HG03045 (cell line): ENCODE data around the gene CLEC18A.
"Not testable (repeated sequence)": the region's sequence is repeated elsewhere in the genome, so short reads cannot be mapped to it uniquely, and the experiment has no call there.

Source experiments
- ATAC-seq: cut with Tn5 transposase; IDR thresholded peaks from one replicate; pipeline ENCODE4 v1.9.1; 2021; ENCODE audit warnings: mild to moderate bottlenecking, moderate library complexity; ENCODE audit not compliant: unreplicated experiment

Gene CLEC18A

DNA sequence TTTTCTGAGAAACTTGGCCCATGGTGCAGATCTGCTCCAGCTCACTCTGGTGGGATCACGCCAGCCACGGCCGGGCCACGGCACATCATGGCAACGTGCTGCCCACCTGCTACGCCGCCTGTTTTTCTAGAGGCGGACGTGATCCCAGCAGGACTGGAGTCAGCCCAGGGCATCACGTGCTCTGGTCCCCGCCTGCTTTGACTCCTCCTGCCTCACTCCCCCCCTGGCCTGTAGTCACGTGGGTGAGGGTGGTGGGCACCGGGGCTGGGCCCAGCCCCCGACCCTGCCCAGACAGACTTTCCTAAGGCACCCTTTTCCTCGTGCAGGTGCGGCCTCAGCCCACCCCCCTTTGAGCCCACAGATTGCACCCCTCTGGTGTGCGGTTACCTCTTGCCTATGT is 723 bp upstream of the CLEC18A start:
- not testable (repeated sequence) for ATAC-seq

DNA sequence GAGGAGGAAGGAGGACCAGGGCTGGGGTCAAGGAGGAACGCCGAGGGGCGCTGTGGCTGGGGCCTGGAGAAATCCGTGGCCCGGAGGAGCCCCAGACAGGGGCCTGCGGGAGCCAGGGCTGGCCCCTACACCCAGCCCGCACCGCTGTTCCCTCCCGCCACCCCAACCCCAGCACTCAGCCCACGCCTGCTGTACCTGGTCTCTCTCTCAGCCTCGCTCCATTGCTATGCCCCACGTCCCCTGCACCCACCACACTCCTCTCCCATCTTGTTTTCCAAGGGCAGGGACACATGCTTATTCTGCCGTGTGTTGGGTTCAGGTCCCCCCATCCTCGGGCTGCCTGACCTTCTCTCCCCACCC is 518 bp downstream of the CLEC18A start:
- not testable (repeated sequence) for ATAC-seq

DNA sequence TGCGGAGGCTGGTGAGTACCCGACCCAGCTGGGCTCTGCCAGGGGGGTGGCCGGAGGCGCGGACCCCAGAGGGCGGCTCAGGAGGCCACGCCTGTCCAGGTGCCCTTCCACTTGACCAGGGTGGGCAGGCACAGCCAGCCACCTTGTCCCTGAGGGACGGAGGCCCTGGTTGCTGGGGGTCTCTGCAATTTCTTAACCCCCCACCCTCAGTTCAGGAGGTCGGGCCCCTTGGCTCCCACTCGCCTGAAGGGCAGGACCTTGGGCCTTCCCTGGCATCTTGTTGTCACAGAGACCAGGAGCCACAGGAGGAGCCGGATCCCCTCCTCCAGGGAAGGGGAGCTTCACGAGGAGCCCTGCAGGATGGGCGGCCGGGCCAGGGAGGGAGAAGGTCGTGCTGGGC is 982 bp downstream of the CLEC18A start:
- not testable (repeated sequence) for ATAC-seq

- not testable (repeated sequence) for ATAC-seq
Measured at GRCh38 chr16:69952572-69953355, 1.6 kb downstream of the CLEC18A start.

GRCh38 chr16:69954241-69954640 is 3.1 kb downstream of the CLEC18A start:
- ATAC-seq = not testable (repeated sequence)

DNA sequence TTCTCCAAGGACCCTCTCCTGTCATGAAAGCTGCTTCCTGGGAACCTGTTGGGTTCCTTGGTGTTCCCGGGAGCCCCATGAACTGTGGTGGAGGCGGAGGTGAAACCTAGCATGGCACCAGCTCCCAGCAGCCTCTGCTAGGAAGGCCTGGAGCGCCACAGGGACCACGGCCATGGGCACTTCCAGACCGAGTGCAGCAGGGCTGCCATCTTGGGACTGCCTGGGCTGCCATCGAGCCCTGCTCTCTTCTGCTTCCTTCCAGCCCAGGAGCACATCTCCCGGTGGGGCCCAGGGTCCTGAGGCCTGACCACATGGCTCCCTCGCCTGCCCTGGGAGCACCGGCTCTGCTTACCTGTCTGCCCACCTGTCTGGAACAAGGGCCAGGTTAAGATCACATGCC is 12.2 kb downstream of the CLEC18A start:
- ATAC-seq = not testable (repeated sequence)

GRCh38 chr16:69964960-69965660 is 14.0 kb downstream of the CLEC18A start:
- ATAC-seq = not testable (repeated sequence)

GRCh38 chr16:69965661-69966054 is 14.5 kb downstream of the CLEC18A start:
- ATAC-seq = not testable (repeated sequence)

DNA sequence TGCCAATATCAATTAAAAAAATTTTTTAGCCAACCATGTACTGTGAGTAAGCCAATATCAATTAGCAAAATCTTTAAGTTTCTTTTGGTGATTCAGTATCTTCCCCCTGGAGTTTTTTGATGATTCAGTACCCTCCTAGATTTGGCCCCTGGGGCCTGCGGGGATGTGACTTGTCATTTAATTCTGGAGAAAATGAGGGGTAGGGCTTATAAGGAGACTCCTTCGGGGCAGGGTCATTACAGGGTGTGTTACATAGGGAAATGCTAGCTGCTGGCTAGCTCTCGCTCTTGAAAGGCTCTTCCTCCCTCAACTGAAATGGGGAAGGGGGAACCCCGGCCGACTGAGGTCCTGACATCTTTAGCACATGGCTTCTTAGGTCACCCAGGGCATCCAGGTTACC is 16.6 kb downstream of the CLEC18A start:
- not testable (repeated sequence) for ATAC-seq

DNA sequence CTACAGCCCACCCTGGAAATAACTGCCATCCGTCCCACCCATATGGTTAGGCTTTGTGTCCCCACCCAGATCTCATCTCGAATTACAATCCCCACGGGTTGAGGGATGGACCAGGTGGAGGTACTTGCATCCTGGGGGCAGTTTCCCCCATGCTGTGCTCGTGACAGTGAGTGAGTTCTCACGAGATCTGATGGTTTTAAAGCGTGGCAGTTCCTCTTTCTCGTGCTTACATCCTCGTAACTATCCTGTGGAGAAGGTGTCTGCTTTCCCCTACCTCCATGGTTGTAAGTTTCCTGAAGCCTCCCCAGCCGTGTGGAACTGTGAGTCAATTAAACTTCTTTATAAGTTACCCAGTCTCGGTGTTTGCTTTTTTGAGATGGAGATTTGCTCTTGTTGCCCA is 17.0 kb downstream of the CLEC18A start:
- ATAC-seq = not testable (repeated sequence)

- ATAC-seq = not testable (repeated sequence)
Measured at GRCh38 chr16:69969657-69970056, 18.5 kb downstream of the CLEC18A start.

GRCh38 chr16:69972120-69972519 is 21.0 kb downstream of the CLEC18A start:
- ATAC-seq = not testable (repeated sequence)

DNA sequence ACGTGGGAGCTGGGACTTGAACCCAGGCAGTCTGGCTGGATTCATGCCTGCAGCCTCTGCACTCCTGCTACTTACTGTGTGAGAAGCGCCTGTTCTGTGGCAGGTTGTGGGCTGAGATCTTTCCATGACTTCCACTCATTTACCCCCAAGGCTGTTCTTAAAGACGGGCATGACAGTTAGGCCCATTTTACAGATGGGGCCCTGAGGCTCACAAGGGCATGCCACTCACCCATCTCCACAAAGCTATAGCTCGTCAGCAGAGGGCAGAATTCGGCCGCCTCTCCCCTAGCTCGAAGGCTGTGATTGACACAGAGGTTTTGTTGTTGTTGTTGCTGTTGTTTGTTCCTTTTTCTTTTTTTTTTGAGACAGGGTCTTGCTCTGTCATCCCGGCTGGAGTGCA is 21.8 kb downstream of the CLEC18A start:
- ATAC-seq = not testable (repeated sequence)

DNA sequence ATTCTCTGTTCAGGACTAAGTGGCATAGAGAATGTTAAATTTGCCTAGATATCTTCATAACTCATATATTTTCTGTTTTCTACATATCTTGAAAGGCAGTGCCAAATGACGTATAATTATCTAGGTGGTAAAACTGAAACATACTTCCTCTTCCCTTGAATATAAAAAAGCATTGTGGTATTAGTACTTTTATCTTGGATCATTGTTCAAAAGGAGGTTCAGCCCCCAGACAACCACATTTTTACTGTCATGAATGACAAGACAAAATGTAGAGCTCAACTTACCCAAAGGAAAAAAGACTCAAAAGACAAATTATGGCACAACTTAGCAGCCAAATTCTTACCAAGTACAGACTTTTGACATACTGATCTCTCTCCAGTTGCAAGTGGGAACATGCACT is 34.1 kb downstream of the CLEC18A start:
- ATAC-seq = not testable (repeated sequence)

DNA sequence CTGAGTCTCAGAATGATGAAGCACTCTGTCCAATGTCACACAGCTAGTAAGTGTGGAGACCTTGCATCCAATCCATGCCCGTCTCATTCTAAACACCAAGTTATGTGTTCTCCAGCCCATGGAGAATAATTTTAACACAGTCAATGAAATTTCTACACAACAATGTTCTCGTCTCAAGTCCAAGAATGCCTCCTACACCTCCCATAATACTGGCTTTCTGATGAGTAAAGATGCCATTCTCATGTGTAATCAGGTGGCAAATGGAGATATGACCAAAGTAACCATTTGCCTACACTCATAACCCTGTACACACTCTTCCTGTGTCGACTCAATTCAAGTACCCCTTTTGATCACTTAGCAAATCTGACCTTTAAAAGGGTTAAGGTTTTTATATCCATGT is 46.8 kb downstream of the CLEC18A start:
- not testable (repeated sequence) for ATAC-seq

DNA sequence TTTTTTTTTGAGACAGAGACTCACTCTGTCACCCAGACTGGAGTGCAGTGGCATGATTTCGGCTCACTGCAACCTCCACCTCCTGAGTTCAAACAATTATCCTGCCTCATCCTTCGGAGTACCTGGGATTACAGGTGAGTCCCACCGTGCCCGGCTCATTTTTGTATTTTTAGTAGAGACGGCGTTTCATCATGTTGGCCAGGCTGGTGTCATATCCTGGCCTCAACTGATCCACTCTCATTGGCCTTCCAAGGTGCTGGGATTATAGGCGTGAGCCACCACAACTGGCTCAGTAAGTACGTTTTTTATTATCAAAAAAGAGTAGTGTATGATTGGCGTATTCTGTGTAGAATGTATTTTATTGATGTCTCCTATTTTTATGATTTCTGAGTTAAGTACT is 48.7 kb downstream of the CLEC18A start:
- ATAC-seq = not testable (repeated sequence)

- not testable (repeated sequence) for ATAC-seq
Measured at GRCh38 chr16:70003511-70003910, 52.4 kb downstream of the CLEC18A start.

DNA sequence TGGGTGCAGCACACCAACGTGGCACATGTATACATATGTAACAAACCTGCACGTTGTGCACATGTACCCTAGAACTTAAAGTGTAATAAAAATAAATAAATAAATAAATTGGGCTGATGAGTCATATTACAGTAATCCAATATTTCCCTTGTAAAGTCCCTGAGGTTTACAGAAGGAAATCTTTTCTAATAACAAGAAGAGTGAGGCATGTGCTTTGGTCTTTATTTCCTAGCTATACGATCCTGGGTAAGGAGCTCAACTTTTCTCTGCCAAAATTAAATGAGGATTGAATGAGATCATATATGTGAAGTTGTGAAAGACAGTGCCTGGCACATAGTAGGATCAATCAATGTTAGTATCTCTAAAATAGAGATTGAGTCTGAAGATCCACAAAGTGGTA is 57.5 kb downstream of the CLEC18A start:
- not testable (repeated sequence) for ATAC-seq

DNA sequence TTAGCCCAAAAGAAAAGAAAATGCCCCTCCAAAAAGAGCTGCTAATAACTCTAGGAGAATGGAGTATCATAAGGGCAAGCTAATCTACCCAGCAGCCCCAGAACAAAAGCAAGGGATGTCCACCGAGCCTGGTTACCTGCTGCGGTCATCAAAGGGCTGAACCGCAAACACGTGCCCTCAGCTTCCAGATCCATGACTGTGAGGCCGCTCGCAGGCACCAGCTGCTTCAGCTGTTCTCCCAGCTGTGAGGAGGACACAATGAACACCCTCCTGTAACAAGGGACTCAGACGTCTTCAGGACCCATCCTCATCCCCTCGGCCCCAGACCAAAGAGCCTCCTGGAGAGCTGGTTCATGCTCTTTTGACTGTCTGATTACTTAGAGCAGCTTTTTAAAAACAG is 59.5 kb downstream of the CLEC18A start:
- not testable (repeated sequence) for ATAC-seq

- not testable (repeated sequence) for ATAC-seq
Measured at GRCh38 chr16:70011120-70011519, 60.0 kb downstream of the CLEC18A start.

- ATAC-seq = not testable (repeated sequence)
Measured at GRCh38 chr16:70012354-70012753, 61.2 kb downstream of the CLEC18A start.

GRCh38 chr16:70012951-70013350 is 61.8 kb downstream of the CLEC18A start:
- ATAC-seq = not testable (repeated sequence)
